H1 (cell line): ENCODE measurements around the gene NEGR1. TPM values are rescaled to one million over a fixed set of nuclear protein-coding genes. Genes with fewer than 3 reads are reported as not detected.

Source experiments
- CTCF ChIA-PET: fragments of 300-600 bp; sonication (Branson Sonifier 250); formaldehyde crosslinking; loops from one replicate; lab custom pipeline; 2021; ENCODE audit not compliant: partially characterized antibody; lab: Charles Lee
- POLR2A ChIA-PET: fragments of 300-600 bp; sonication (Branson Sonifier 250); formaldehyde crosslinking; loops from one replicate; lab custom pipeline; 2021; ENCODE audit warnings: inconsistent platforms; ENCODE audit not compliant: partially characterized antibody; lab: Charles Lee
- DNase-seq, 2 experiments: peaks; one replicate each; pipeline versions ENCODE4 v3.0.0 to v3.0.0-alpha.2; 2010 to 2022; ENCODE audit warnings: low spot score in 2 of 2, low read depth in 1 of 2, mixed read lengths in 1 of 2
- FAIRE-seq: peaks from 2 replicates; lab custom pipeline; 2011; peaks lifted over from hg19 to GRCh38; lab: Jason Lieb, UNC
- H2AFZ ChIP-seq: 2 replicates; pipeline ENCODE4 v1.8.1; 2012; ENCODE audit warnings: low read length, inconsistent platforms
- H2AK5ac ChIP-seq: 2 replicates; pipeline ENCODE4 v1.6.1; 2013; ENCODE audit warnings: low read depth, low read length
- H2BK120ac ChIP-seq: replicated peaks from 2 replicates; pipeline ENCODE3; 2013; ENCODE audit warnings: low read depth, low read length, inconsistent platforms
- H2BK12ac ChIP-seq: 2 replicates; pipeline ENCODE4 v1.6.1; 2013; ENCODE audit warnings: low read depth, low read length
- H2BK15ac ChIP-seq: 2 replicates; pipeline ENCODE4 v1.6.1; 2013; ENCODE audit warnings: low read length
- H2BK20ac ChIP-seq: 2 replicates; pipeline ENCODE4 v1.6.1; 2013; ENCODE audit warnings: low read length
- H2BK5ac ChIP-seq: 2 replicates; pipeline ENCODE4 v1.6.1; 2013; ENCODE audit warnings: low read depth, low read length
- H3K14ac ChIP-seq: 2 replicates; pipeline ENCODE4 v1.6.1; 2013; ENCODE audit warnings: inconsistent platforms; ENCODE audit not compliant: insufficient read length
- H3K18ac ChIP-seq: 2 replicates; pipeline ENCODE4 v1.6.1; 2013; ENCODE audit warnings: low read length; ENCODE audit errors: extremely low read depth
- H3K23ac ChIP-seq: 2 replicates; pipeline ENCODE4 v1.6.1; 2013; ENCODE audit warnings: inconsistent platforms; ENCODE audit not compliant: insufficient read length
- H3K23me2 ChIP-seq: 2 replicates; pipeline ENCODE4 v1.6.1; 2013; ENCODE audit warnings: low read depth, low read length
- H3K27ac ChIP-seq: 2 replicates; pipeline ENCODE4 v1.6.1; 2011; ENCODE audit warnings: low read depth, low read length, inconsistent platforms
- H3K27me3 ChIP-seq, 4 experiments: replicated peaks in 1 of 4; 1 replicate in 1 of 4; 2 replicates in 3 of 4; pipeline versions ENCODE4 v1.6.1 to v1.8.1; 2011 to 2013; ENCODE audit warnings: low read length in 3 of 4, mild to moderate bottlenecking in 3 of 4, inconsistent platforms in 2 of 4, mixed read lengths in 2 of 4, moderate library complexity in 1 of 4; ENCODE audit not compliant: control insufficient read depth in 3 of 4, insufficient read depth in 3 of 4; ENCODE audit errors: extremely low read depth in 1 of 4
- H3K36me3 ChIP-seq, 4 experiments: 2 replicates each; pipeline versions ENCODE4 v1.6.1 to v1.8.1; 2011 to 2013; ENCODE audit warnings: mild to moderate bottlenecking in 4 of 4, low read length in 3 of 4, moderate library complexity in 2 of 4, control low read depth in 1 of 4, inconsistent platforms in 1 of 4; ENCODE audit not compliant: insufficient read depth in 4 of 4, control insufficient read depth in 2 of 4
- H3K4ac ChIP-seq: replicated peaks from 2 replicates; pipeline ENCODE3; 2013; ENCODE audit warnings: low read length, low read depth, mixed read lengths, inconsistent platforms; ENCODE audit not compliant: insufficient read length
- H3K4me1 ChIP-seq, 4 experiments: replicated peaks in 1 of 4; 1 replicate in 1 of 4; 2 replicates in 3 of 4; pipeline versions ENCODE4 v1.6.1 to v1.8.1; 2011 to 2013; ENCODE audit warnings: low read length in 3 of 4, inconsistent platforms in 2 of 4, mixed read lengths in 1 of 4; ENCODE audit not compliant: insufficient read depth in 4 of 4, control insufficient read depth in 3 of 4
- H3K4me2 ChIP-seq, 2 experiments: 2 replicates each; pipeline versions ENCODE4 v1.6.1 to v1.8.1; 2011 to 2013; ENCODE audit warnings: low read depth in 2 of 2, low read length in 2 of 2, control low read depth in 1 of 2, inconsistent platforms in 1 of 2, mild to moderate bottlenecking in 1 of 2; ENCODE audit not compliant: insufficient read depth in 1 of 2
- H3K4me3 ChIP-seq, 4 experiments: fragments of 200-600, 300-600 bp in 1 of 4; sonication (generic), shearing (Covaris generic), sonication (Bioruptor Twin) in 1 of 4; 2 replicates each; pipeline versions ENCODE4 v1.5.1 to v1.8.1; 2011 to 2016; ENCODE audit warnings: low read length in 4 of 4, low read depth in 3 of 4, control low read depth in 2 of 4, inconsistent platforms in 2 of 4, mild to moderate bottlenecking in 2 of 4, mixed read lengths in 1 of 4, moderate library complexity in 1 of 4; ENCODE audit not compliant: insufficient read depth in 2 of 4; ENCODE audit errors: extremely low read depth in 1 of 4
- H3K56ac ChIP-seq: replicated peaks from 2 replicates; pipeline ENCODE3; 2013; ENCODE audit warnings: low read depth, mild to moderate bottlenecking, mixed read lengths, low read length, inconsistent platforms; ENCODE audit not compliant: insufficient read length
- H3K79me1 ChIP-seq: 2 replicates; pipeline ENCODE4 v1.6.1; 2013; ENCODE audit warnings: low read depth, low read length, control low read depth
- H3K79me2 ChIP-seq, 2 experiments: 2 replicates each; pipeline versions ENCODE4 v1.6.1 to v1.8.1; 2012 to 2013; ENCODE audit warnings: low read length in 2 of 2, mild to moderate bottlenecking in 2 of 2, inconsistent platforms in 1 of 2; ENCODE audit not compliant: insufficient read depth in 2 of 2, control insufficient read depth in 1 of 2
- H3K9ac ChIP-seq, 4 experiments: replicated peaks in 1 of 4; 1 replicate in 1 of 4; 2 replicates in 3 of 4; pipeline versions ENCODE4 v1.6.1 to v1.8.1; 2011 to 2013; ENCODE audit warnings: low read depth in 3 of 4, low read length in 3 of 4, control low read depth in 2 of 4, mild to moderate bottlenecking in 2 of 4, moderate library complexity in 2 of 4, inconsistent platforms in 1 of 4; ENCODE audit errors: extremely low read depth in 1 of 4
- H3K9me3 ChIP-seq, 2 experiments: 2 replicates each; pipeline versions ENCODE4 v1.6.1 to v1.8.1; 2012 to 2013; ENCODE audit warnings: mild to moderate bottlenecking in 2 of 2, moderate library complexity in 2 of 2, control low read depth in 1 of 2, inconsistent platforms in 1 of 2, low read depth in 1 of 2, low read length in 1 of 2, mixed read lengths in 1 of 2; ENCODE audit not compliant: insufficient read depth in 2 of 2
- H4K20me1 ChIP-seq, 2 experiments: replicated peaks in 1 of 2; 2 replicates each; pipeline versions ENCODE3 to v1.8.1; 2011 to 2013; ENCODE audit warnings: inconsistent platforms in 2 of 2, low read length in 2 of 2, mild to moderate bottlenecking in 1 of 2; ENCODE audit not compliant: insufficient read depth in 2 of 2, control insufficient read depth in 1 of 2
- H4K5ac ChIP-seq: 2 replicates; pipeline ENCODE4 v1.6.1; 2013; ENCODE audit warnings: low read length, low read depth, mixed read lengths, inconsistent platforms; ENCODE audit not compliant: insufficient read length
- H4K8ac ChIP-seq: 2 replicates; pipeline ENCODE4 v1.8.0; 2013; ENCODE audit warnings: mild to moderate bottlenecking, moderate library complexity, low read length, inconsistent platforms; ENCODE audit not compliant: insufficient read depth; ENCODE audit errors: extremely low read depth
- H4K91ac ChIP-seq: replicated peaks from 2 replicates; pipeline ENCODE3; 2013; ENCODE audit warnings: low read length, mixed read lengths, inconsistent platforms; ENCODE audit not compliant: insufficient read length
- BACH1 ChIP-seq: IDR thresholded peaks from 2 replicates; pipeline ENCODE4 v1.6.1; 2012; ENCODE audit warnings: low read length, improper control_type of control experiment
- HDAC6 ChIP-seq: IDR thresholded peaks from one replicate; pipeline ENCODE4 v1.7.1; 2012; ENCODE audit warnings: low read depth, mild to moderate bottlenecking, inconsistent platforms, low read length, moderate library complexity
- JUND ChIP-seq: IDR thresholded peaks from 2 replicates; pipeline ENCODE4 v1.6.1; 2011; ENCODE audit warnings: mild to moderate bottlenecking, improper control_type of control experiment, low read length
- POLR2AphosphoS5 ChIP-seq: IDR thresholded peaks from 2 replicates; pipeline ENCODE4 v1.6.1; 2011; ENCODE audit warnings: low read depth, low read length
- RNF2 ChIP-seq: fragments of 200-900, 300-1000 bp; sonication (generic); IDR thresholded peaks from 2 replicates; pipeline ENCODE4 v1.7.1; 2016; ENCODE audit warnings: borderline replicate concordance, low read depth, mild to moderate bottlenecking, antibody characterized with exemption, low read length; ENCODE audit not compliant: poor library complexity, severe bottlenecking; ENCODE audit errors: missing control alignments
- SIRT6 ChIP-seq: IDR thresholded peaks from one replicate; pipeline ENCODE4 v1.7.1; 2012; ENCODE audit warnings: low read length, inconsistent platforms
- SIX5 ChIP-seq: IDR thresholded peaks from 2 replicates; pipeline ENCODE4 v1.6.1; 2011; ENCODE audit warnings: mild to moderate bottlenecking, low read depth, low read length
- SP2 ChIP-seq: IDR thresholded peaks from 2 replicates; pipeline ENCODE4 v1.6.1; 2012; ENCODE audit warnings: mild to moderate bottlenecking, low read length, inconsistent platforms
- TCF12 ChIP-seq: IDR thresholded peaks from 2 replicates; pipeline ENCODE4 v1.6.1; 2011; ENCODE audit warnings: low read depth, mild to moderate bottlenecking, low read length
- WGBS, 2 experiments: shearing (Covaris generic) in 1 of 2; methylation state at CpG; one replicate each; pipeline versions ENCODE4 v1.1.6 to v1.1.7; 2013 to 2015; ENCODE audit warnings: low lambda C conversion rate in 2 of 2, mixed read lengths in 2 of 2, inconsistent platforms in 1 of 2, low coverage in 1 of 2, missing lambda C conversion rate in 1 of 2; ENCODE audit not compliant: insufficient replicate concordance in 2 of 2, insufficient coverage in 1 of 2, insufficient read length in 1 of 2; ENCODE audit errors: extremely low coverage in 1 of 2, missing lambda C conversion rate in 1 of 2; 5-methylcytosine and 5-hydroxymethylcytosine counted together
- polyA plus RNA-seq, 7 experiments: library from polyadenylated mRNA; depleted of rRNA in 3 of 7; stranded (reverse) in 5 of 7; unstranded in 2 of 7; fragments of >200 nt in 5 of 7; fragments of 200-250 nt in 2 of 7; gene quantifications; 1 replicate in 5 of 7; 2 replicates in 1 of 7; 4 replicates in 1 of 7; pipeline versions ENCODE4 v1.2.1 to v1.2.3, GENCODE V29; 2011 to 2013; ENCODE audit warnings: missing spikeins in 2 of 7, mixed read lengths in 2 of 7
- total RNA-seq: library from RNA; stranded (reverse); fragmentation: NEBNext Ultra II Directional; extraction: Animal tissue kit (Norgen Biotek cat#: 25700); gene quantifications from 2 replicates; pipeline ENCODE4 v1.2.1, GENCODE V29; 2021
- TF ChIP-seq, protein P1 (sequence below), 3 experiments: IDR thresholded peaks; 1 replicate in 2 of 3; 2 replicates in 1 of 3; pipeline versions ENCODE4 v1.5.1 to v1.6.1; 2011; ENCODE audit warnings: low read length in 3 of 3, mild to moderate bottlenecking in 3 of 3, inconsistent platforms in 2 of 3, low read depth in 1 of 3, moderate library complexity in 1 of 3; ENCODE audit not compliant: insufficient read depth in 1 of 3; ENCODE audit errors: control extremely low read depth in 1 of 3
- TF ChIP-seq, protein P2 (sequence below): IDR thresholded peaks from 2 replicates; pipeline ENCODE4 v1.6.1; 2012; ENCODE audit warnings: inconsistent platforms

The NEGR1 gene
- total and polyA plus RNA-seq, 2 of the 8 experiments (the other 6 are each of a cell fraction or from before 2014, with no cell fraction given): 0.71 to 1.3 TPM

DNA sequence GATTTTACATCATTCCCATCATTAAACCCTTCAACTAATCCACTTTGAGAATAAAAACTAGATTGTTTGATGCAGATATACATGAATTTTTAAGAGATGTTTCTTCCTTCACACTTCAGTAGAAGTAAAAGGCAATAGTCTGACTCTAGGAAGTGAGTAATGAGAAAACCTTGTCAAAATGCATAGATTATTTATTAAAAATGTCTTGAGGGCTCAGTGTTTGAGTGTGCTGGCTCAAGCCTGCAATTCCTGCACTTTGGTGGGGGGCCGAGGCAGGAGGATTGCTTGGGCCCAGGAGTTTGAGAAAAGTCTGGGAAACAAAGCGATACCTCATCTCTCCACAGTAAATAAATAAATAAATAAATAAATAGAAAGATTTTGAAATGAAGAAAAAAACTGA, 177.1 kb downstream of the NEGR1 start:
- H3K36me3 ChIP-seq: no peaks in the 10 kb centered on the region
- no peaks in the 10 kb centered on the region for H3K4me1 ChIP-seq
- H3K23me2 ChIP-seq: no peaks in the 10 kb centered on the region
- H2BK120ac ChIP-seq: no peak overlapping the region
- no peak overlapping the region for H2AK5ac ChIP-seq
- no peak for DNase-seq
- no peaks in the 10 kb centered on the region for H4K20me1 ChIP-seq
- H3K4ac ChIP-seq: no peak overlapping the region
- H3K9me3 ChIP-seq: no peaks in the 10 kb centered on the region
- 83% methylated on average over 2 of the region's 2 CpGs; no CpG with 5 or more reads in 1 of the 2 experiments for WGBS, 2 experiments
- H2BK20ac ChIP-seq: no peak overlapping the region
- H3K27ac ChIP-seq: no peak overlapping the region
- no peaks in the 10 kb centered on the region for H3K27me3 ChIP-seq
- no peak overlapping the region for H4K5ac ChIP-seq
- H2AFZ ChIP-seq: no peak overlapping the region
- POLR2A ChIA-PET: no interaction called here
- no peak overlapping the region for H4K8ac ChIP-seq
- H2BK15ac ChIP-seq: no peak overlapping the region
- H2BK12ac ChIP-seq: no peak overlapping the region
- H2BK5ac ChIP-seq: no peak overlapping the region
- FAIRE-seq: no peak
- TF ChIP-seq, protein P1, sequence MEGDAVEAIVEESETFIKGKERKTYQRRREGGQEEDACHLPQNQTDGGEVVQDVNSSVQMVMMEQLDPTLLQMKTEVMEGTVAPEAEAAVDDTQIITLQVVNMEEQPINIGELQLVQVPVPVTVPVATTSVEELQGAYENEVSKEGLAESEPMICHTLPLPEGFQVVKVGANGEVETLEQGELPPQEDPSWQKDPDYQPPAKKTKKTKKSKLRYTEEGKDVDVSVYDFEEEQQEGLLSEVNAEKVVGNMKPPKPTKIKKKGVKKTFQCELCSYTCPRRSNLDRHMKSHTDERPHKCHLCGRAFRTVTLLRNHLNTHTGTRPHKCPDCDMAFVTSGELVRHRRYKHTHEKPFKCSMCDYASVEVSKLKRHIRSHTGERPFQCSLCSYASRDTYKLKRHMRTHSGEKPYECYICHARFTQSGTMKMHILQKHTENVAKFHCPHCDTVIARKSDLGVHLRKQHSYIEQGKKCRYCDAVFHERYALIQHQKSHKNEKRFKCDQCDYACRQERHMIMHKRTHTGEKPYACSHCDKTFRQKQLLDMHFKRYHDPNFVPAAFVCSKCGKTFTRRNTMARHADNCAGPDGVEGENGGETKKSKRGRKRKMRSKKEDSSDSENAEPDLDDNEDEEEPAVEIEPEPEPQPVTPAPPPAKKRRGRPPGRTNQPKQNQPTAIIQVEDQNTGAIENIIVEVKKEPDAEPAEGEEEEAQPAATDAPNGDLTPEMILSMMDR (IDR thresholded peaks at IDR 0.05; ENCODE audit: control extremely low read depth in 1 of 3, insufficient read depth in 1 of 3, low read depth in 1 of 3, low read length in 3 of 3): no peak
- TF ChIP-seq, protein P2, sequence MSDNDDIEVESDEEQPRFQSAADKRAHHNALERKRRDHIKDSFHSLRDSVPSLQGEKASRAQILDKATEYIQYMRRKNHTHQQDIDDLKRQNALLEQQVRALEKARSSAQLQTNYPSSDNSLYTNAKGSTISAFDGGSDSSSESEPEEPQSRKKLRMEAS: no peak
- no peak for TF ChIP-seq HDAC6
- TF ChIP-seq BACH1: no peak
- no peak for TF ChIP-seq SIX5
- TF ChIP-seq SIRT6: no peak
- no peak for TF ChIP-seq SP2
- TF ChIP-seq TCF12: no peak
- TF ChIP-seq RNF2: no peak
- TF ChIP-seq JUND: no peak
- no peak for TF ChIP-seq POLR2AphosphoS5
- no peak overlapping the region for H3K14ac ChIP-seq
- no peak overlapping the region for H3K56ac ChIP-seq
- H3K4me2 ChIP-seq: no peak overlapping the region
- no peak overlapping the region for H3K18ac ChIP-seq
- no peak overlapping the region for H3K23ac ChIP-seq
- no peak overlapping the region for H3K4me3 ChIP-seq
- no peaks in the 10 kb centered on the region for H3K79me1 ChIP-seq
- H4K91ac ChIP-seq: no peak overlapping the region
- H3K79me2 ChIP-seq: no peaks in the 10 kb centered on the region
- CTCF ChIA-PET: no interaction called here
- no peak overlapping the region for H3K9ac ChIP-seq
